ENCODE measurements around the gene STPG3.

Gene STPG3

DNA sequence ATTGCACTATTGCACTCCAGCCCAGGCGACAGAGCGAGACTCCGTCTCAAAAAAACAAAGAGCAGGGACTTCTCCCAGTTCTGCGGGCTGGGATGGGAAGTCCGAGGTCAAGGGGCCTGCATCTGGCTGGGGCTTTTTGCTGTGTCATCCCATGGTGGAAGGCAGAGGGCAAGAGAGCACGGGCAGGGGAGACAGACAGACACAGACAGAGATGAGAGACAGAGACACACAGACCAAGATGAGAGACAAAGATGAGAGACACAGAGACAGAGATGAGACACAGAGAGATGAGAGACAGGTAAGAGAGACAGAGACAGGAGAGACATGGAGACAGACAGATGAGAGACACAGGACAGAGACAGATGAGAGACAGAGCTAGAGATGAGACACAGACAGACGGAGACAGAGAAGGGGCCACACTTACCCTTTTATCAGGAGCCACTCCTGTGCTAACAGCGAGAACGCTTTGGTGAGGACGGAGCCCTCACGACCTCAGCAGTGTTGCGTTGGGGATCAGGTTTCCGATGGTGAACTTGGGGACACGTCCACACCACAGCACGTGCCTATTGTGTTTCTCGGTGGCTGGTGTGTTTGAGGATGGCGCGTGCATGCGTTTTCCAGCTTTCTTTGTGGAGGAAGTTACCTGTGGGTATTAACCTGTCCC, 17.6 kb downstream of the STPG3 start:
- no peak for DNase-seq

DNA sequence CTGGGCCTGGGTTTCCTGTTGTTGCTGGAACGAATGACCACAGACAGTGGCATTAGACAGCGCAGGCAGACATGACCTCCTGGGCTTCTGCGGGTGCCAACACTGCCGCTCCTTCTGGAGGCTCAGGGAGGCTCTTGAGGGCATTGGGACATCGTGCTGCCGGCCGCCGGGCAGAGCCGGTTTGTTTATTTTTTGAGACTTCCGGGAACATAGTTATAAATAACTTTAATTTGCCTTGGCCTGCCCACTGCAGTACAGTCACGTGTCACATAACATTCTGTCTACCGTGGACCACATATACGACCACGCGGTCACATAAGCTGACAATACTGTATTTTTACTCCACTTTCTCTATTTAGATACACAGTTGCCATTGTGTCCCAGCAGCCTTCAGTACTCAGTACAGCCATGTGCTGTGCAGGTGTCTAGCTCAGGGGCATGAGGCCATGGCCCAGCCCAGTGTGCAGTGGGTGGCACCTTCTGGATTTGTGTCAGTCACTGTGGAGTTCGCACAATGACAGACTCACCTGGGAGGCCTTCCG, 18.2 kb downstream of the STPG3 start:
- DNase-seq = no peak

GRCh38 chr9:137270929-137271695, 20.0 kb downstream of the STPG3 start:
- DNase-seq = no peak

DNA sequence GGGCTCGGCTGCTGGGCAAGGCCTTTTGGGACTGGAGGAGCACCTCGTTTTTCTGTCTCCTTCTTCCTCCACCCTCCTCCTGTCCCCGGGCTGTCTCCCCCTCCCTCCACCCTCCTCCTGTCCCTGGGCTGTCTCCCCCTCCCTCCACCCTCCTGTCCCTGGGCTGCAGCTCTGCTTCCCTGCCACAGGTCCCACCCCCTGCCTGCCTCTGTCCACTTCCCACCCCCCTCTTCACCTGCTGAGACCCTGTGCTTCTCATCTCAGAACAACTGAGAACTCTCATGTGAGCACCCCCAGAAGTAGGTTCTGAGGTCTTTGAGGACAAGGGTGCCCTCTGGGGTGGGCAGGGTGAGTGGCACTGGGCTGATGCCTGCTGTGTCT, 20.6 kb downstream of the STPG3 start:
- no peak for DNase-seq

GRCh38 chr9:137272241-137273094, 21.4 kb downstream of the STPG3 start:
- DNase-seq = no peak

- DNase-seq = no peak
These were observed 22.0 kb downstream of the STPG3 start for GRCh38 chr9:137273095-137273490.

GRCh38 chr9:137273611-137274320, 22.7 kb downstream of the STPG3 start:
- no peak for DNase-seq

- no peak for DNase-seq
These were observed 24.1 kb downstream of the STPG3 start for GRCh38 chr9:137275203-137275587.

- DNase-seq = no peak
These were observed 24.7 kb downstream of the STPG3 start for GRCh38 chr9:137275588-137276472.

DNA sequence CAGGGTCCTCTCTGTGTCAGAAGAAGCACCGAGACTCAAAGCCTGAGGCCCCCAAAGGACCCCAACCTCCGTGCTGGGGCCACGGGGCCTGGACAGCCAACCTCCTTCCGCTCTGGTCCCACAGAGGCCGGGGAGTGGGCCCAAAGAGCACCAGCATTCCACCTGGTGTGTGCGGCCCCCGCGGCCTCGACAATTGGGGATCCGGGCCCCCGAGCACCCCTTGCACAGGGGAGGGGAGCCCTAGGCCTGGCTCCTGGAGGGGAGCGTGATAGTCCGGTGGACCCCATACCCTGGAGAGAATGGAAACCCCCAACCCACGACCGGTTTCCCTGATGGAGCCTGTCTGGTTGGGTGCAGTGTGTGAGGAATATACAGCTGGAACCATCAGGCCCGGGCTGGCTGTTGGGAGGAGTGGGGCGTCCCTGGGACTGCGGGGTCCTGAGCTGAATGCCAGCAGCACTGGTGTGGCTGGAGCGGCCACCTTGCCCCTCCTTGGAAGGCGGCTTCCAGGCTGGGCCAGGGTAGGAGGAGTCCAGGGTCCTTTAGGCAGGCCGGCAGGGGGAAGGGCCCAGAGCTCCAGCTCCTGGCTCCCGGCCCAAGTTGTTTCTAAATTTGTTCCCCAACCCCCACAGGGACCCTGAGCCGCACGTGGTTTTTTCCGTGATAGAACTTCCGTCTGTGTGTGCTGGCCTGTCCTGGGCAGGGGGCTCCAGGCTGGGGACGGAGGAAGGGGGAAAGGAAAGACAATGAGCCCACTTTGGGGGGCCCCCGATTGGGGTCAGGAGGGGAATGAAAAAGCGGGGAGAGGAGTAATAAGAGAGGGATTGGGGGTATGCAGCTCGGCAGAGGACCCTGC, 25.6 kb downstream of the STPG3 start:
- DNase-seq = peak; percentile 33

- peak; percentile 94 for DNase-seq
These were observed 26.4 kb downstream of the STPG3 start, which contains the start of gene TOR4A for GRCh38 chr9:137277329-137278041. Gene TOR4A (plus strand): TSS chr9:137277726. CDS start chr9:137278690, 964 bp downstream.

- DNase-seq = no peak
These were observed 27.1 kb downstream of the STPG3 start for GRCh38 chr9:137278061-137278701.

GRCh38 chr9:137278721-137279711, 27.9 kb downstream of the STPG3 start:
- DNase-seq = no peak

GRCh38 chr9:137279741-137280473, 28.8 kb downstream of the STPG3 start:
- no peak for DNase-seq

- DNase-seq = no peak
These were observed 29.6 kb downstream of the STPG3 start for GRCh38 chr9:137280474-137281344.
